Osteoblast (primary cell): ENCODE measurements around the gene KLHL6. TPM values are rescaled to one million over a fixed set of nuclear protein-coding genes. Genes with fewer than 3 reads are reported as not detected.

Experiments used
- DNase-seq: peaks from one replicate; pipeline ENCODE4 v3.0.0; 2011; ENCODE audit warnings: low spot score, mixed read lengths; ENCODE audit not compliant: insufficient read length; ENCODE audit errors: missing footprints
- H2AFZ ChIP-seq: 2 replicates; pipeline ENCODE4 v1.6.0; 2011; ENCODE audit warnings: mild to moderate bottlenecking, low read length
- H3K27ac ChIP-seq: 2 replicates; pipeline ENCODE4 v1.5.1; 2011; ENCODE audit warnings: mild to moderate bottlenecking, low read depth, low read length, moderate library complexity
- H3K27me3 ChIP-seq: 2 replicates; pipeline ENCODE4 v1.6.0; 2012; ENCODE audit warnings: mild to moderate bottlenecking, control low read depth, inconsistent platforms, low read length, moderate library complexity; ENCODE audit not compliant: insufficient read depth
- H3K36me3 ChIP-seq: 2 replicates; pipeline ENCODE4 v1.5.1; 2011; ENCODE audit warnings: mild to moderate bottlenecking, low read length, control low read depth, moderate library complexity; ENCODE audit not compliant: insufficient read depth
- H3K4me1 ChIP-seq: 2 replicates; pipeline ENCODE4 v1.5.1; 2011; ENCODE audit warnings: mild to moderate bottlenecking, low read length, control low read depth, moderate library complexity; ENCODE audit not compliant: insufficient read depth
- H3K4me2 ChIP-seq: 2 replicates; pipeline ENCODE4 v1.6.0; 2011; ENCODE audit warnings: mild to moderate bottlenecking, low read length; ENCODE audit not compliant: insufficient read depth
- H3K4me3 ChIP-seq: fragments of 200-600 bp; sonication (generic); 3 replicates; pipeline ENCODE4 v1.5.1; 2012; ENCODE audit warnings: mild to moderate bottlenecking, low read length, inconsistent platforms; ENCODE audit not compliant: insufficient read depth
- H3K79me2 ChIP-seq: 2 replicates; pipeline ENCODE4 v1.6.0; 2012; ENCODE audit warnings: mild to moderate bottlenecking, low read length, control low read depth, inconsistent platforms; ENCODE audit not compliant: insufficient read depth
- H3K9me3 ChIP-seq: 2 replicates; pipeline ENCODE4 v1.5.1; 2011; ENCODE audit warnings: low read depth, low read length, control low read depth
- H4K20me1 ChIP-seq: 2 replicates; pipeline ENCODE4 v1.6.0; 2012; ENCODE audit warnings: mild to moderate bottlenecking, low read length, control low read depth; ENCODE audit not compliant: insufficient read depth
- CTCF ChIP-seq: IDR thresholded peaks from 2 replicates; pipeline ENCODE4 v1.5.1; 2011; ENCODE audit warnings: mild to moderate bottlenecking, low read depth, low read length, moderate library complexity; ENCODE audit errors: extremely low read depth
- total RNA-seq: library from RNA; depleted of rRNA; stranded (reverse); fragments of >200 nt; gene quantifications from 2 replicates; pipeline ENCODE4 v1.2.3, GENCODE V29; 2012

The KLHL6 gene
- total RNA-seq, 1 donor = under 0.01 TPM

- no peak overlapping the region for H3K4me2 ChIP-seq
- H3K4me1 ChIP-seq = peaks cover 11% of the 10 kb centered on the region
- no peaks in the 10 kb centered on the region for H3K9me3 ChIP-seq
- H3K79me2 ChIP-seq = no peaks in the 10 kb centered on the region
- H3K4me3 ChIP-seq = no peak overlapping the region
- no peak overlapping the region for H2AFZ ChIP-seq
- H4K20me1 ChIP-seq = no peaks in the 10 kb centered on the region
- H3K27ac ChIP-seq = peak overlapping the region; percentile 4
- H3K27me3 ChIP-seq = no peaks in the 10 kb centered on the region
- no peak for TF ChIP-seq CTCF
- peak; percentile 39 for DNase-seq
- no peaks in the 10 kb centered on the region for H3K36me3 ChIP-seq
Measured at GRCh38 chr3:183455089-183455488, 100.4 kb downstream of the KLHL6 start.

GRCh38 chr3:183454064-183454463 lies 101.4 kb downstream of the KLHL6 start:
- H3K4me1 ChIP-seq = peaks cover 20% of the 10 kb centered on the region
- H3K4me2 ChIP-seq = no peak overlapping the region
- H3K27me3 ChIP-seq = no peaks in the 10 kb centered on the region
- H4K20me1 ChIP-seq = peaks cover 4% of the 10 kb centered on the region
- H3K79me2 ChIP-seq = no peaks in the 10 kb centered on the region
- TF ChIP-seq CTCF = no peak
- no peak for DNase-seq
- H2AFZ ChIP-seq = no peak overlapping the region
- no peak overlapping the region for H3K27ac ChIP-seq
- H3K4me3 ChIP-seq = no peak overlapping the region
- H3K36me3 ChIP-seq = no peaks in the 10 kb centered on the region
- H3K9me3 ChIP-seq = no peaks in the 10 kb centered on the region

GRCh38 chr3:183449791-183450190 lies 105.7 kb downstream of the KLHL6 start:
- DNase-seq = no peak
- H3K27ac ChIP-seq = peak overlapping the region; percentile 33
- no peaks in the 10 kb centered on the region for H3K9me3 ChIP-seq
- H3K4me3 ChIP-seq = no peak overlapping the region
- peaks cover 2% of the 10 kb centered on the region for H3K79me2 ChIP-seq
- no peak for TF ChIP-seq CTCF
- H3K36me3 ChIP-seq = no peaks in the 10 kb centered on the region
- H4K20me1 ChIP-seq = peaks cover 4% of the 10 kb centered on the region
- H3K4me2 ChIP-seq = peak overlapping the region; percentile 72
- no peaks in the 10 kb centered on the region for H3K27me3 ChIP-seq
- peak overlapping the region; percentile 31 for H2AFZ ChIP-seq
- peaks cover 22% of the 10 kb centered on the region for H3K4me1 ChIP-seq

GRCh38 chr3:183449391-183449790 lies 106.1 kb downstream of the KLHL6 start:
- Histone ChIP-seq H4K20me1 (peaks cover 4% of the 10 kb centered on the region), H3K36me3 (no peaks in the 10 kb centered on the region), H3K79me2 (peaks cover 2% of the 10 kb centered on the region), H3K27me3 (no peaks in the 10 kb centered on the region), H3K4me3 (no peak overlapping the region), H2AFZ (peak overlapping the region; percentile 31), H3K9me3 (no peaks in the 10 kb centered on the region), H3K4me1 (peaks cover 19% of the 10 kb centered on the region), H3K4me2 (peak overlapping the region; percentile 72), H3K27ac (peak overlapping the region; percentile 33)
- TF ChIP-seq CTCF = no peak
- no peak for DNase-seq
